Stimulated activated CD8-positive, alpha-beta memory T cell treated with anti-CD3 and anti-CD28 coated beads, Interleukin-7, amount 100 ng/mL, for 4 hours (primary cell): ENCODE results near the gene GCNT4.

Experiments
- DNase-seq, 2 donors: peaks; one replicate each; pipeline ENCODE4 v3.0.0-alpha.2; 2020; ENCODE audit warnings: low read depth in 2 of 2

GCNT4 gene

DNA sequence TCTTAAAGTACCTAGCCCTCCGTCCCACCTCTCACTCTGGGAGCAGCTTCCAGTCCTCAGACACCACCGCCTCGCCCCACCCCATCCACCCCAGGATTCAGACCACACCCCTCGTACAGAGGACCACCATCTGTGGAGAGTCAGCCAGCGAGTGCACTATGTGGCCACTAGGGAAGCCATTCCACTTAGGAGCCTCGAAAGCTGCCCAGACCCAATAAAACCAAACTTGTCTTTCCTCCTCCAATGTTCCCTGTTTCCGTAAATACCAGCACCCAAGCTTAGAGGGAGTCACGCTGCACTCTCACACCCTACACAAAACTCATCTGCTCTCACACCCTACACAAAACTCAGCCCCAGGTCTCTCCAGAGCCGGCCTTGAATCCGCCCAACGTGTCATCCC is 1.9 kb downstream of the GCNT4 start:
- DNase-seq = no peak

DNA sequence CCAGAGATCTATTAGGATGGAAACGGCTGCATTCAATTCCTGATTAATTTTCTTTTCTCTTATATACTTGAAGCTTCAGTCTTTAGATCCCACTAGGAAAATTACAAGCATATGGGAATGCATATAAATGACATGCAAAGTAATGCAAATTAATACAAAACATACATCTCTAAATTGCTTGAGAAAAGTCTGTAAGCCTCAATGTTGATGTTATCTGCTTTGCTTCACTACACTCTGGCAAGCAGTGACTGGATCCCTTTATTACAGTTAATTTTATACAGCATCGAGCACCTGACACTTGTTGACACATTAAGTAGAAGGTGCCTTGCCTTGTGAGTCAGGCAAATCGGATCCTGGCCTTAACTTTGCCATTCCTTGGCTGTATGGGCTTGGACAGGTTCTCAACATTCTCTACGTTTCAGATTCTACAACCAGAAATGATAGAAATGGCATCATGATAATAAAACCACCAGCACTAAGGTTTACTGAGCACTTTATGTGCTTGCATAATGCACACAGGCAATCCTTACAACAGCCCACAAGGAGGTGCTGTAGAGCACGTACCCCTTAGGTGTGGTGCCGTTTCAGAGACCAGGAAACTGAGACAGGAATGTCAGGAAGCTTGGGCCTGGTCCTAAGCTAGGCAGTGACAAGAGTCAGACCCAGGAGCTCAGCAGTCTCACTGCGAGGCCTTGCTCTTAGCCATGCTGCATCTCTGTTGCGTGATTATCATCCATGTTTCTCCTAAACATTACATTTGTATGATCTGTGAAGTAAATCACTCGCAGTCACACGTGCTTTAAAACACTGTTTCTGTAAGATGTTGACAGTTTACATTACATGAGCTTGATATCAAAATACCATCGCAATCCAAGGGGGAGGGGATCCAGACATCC is 2.7 kb downstream of the GCNT4 start:
- peak; percentile 39 to 60 for DNase-seq

DNA sequence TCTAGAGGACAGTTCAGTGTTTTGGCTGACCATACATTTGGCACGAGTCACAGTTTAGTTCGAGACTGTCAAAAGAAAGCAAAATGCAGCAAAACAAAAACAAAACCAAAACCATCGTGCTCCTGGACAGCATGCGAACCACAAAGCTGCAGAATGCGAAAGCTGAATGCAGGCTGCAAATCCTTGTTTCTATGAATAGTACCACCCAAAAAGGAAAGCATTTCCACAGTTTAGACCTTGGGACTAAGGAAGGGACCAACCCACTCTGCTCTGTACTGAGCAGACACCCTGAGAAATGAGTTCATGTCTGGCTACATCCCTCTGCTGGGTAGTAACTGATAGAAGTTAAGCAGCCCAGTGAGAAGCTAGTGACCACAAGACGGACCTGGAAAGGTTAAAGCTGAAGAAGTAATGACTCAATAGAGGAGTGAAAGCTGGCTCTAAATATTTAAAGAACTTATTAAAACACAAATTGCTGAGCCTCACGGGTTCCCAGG is 3.9 kb downstream of the GCNT4 start:
- DNase-seq = no peak

DNA sequence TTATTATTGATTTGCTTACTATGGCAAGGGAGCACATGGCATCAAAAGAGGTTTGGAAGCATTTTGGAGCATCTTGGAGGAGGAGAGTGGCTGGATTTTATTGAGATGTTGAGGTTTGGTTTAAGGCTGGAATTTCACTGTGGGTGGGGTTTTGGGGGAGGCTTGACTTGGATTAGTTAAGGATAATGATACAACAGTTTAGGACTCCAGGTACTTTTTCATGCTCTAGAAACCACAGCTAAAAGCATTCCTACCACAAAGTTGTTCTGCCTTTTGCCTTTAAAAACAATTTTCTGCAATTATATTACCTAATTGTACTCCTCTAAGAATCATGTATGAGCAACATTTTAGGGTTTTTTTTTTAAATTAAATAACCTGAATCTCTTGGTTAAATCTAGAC is 5.0 kb downstream of the GCNT4 start:
- no peak for DNase-seq

DNA sequence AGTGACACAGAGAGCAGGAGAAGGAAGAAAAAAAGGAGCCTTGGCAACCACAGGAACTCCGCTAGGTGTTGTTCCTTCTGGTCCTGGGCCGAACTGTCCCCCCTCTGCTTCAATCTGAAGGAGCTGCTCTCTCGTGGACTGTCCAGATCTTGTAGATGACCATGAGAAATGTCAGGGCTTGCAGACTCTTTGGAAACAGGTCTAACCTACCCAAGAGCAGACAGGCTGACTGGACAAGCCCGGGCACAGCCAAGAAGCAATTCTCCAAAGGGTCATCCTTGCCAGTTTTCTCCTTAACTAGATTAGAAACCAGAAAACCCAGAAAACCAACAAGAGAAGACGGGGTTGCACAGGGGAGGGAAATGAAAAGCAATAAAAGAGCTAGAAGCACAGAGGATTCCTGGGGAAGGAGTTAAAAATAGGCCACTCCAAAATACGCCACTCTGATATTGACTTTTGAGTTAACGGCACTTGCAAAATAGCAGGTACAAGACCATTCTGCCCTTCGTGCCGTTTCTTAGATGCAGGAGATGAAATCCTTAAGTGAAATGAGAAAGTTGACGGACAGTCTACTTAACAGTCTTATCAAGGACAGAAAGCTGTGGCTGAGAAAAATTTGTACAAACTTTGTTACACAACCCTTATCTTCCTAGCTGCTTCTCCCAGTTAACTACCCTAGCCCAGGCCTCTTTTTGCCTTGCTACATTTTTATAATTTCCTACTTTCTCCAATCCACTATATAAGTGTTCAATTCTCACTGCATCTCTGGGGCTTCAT is 5.8 kb downstream of the GCNT4 start:
- no peak for DNase-seq

DNA sequence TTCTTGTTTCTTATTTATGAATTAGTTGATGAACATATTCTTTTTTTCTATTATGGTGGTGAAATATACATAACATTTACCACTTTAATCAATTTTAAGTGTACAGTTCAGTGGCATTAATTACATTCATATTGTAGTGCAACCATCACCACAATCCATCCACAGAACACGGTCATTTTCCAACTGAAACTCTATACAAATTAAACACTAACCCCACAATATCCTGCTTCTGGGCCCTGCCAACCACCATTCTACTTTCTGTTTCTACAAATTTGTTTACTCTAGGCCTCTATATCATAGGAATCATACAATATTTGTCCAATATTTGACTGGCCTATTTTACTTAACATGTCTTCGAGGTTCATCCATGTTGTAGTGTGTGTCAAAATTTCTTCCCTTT is 7.3 kb downstream of the GCNT4 start:
- DNase-seq = no peak

DNA sequence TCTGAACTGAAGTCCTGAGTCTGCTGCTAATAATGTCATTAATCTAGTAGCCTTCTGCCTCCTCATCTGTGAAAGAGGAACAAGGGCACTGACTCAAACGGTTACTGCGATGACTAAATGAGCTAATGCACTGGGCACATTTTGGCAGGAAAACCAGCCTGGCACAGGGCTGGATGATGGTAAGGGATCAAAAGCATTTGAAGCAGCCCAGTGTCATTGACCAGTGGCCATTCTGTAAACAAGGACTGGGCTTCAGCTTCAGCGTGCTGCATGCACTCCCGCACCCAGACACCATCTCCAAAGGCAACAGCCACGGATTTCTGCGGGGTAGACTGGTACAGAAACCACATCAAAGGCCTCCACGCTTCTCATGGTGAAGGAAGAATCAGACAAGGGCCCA is 8.0 kb downstream of the GCNT4 start:
- DNase-seq = no peak

DNA sequence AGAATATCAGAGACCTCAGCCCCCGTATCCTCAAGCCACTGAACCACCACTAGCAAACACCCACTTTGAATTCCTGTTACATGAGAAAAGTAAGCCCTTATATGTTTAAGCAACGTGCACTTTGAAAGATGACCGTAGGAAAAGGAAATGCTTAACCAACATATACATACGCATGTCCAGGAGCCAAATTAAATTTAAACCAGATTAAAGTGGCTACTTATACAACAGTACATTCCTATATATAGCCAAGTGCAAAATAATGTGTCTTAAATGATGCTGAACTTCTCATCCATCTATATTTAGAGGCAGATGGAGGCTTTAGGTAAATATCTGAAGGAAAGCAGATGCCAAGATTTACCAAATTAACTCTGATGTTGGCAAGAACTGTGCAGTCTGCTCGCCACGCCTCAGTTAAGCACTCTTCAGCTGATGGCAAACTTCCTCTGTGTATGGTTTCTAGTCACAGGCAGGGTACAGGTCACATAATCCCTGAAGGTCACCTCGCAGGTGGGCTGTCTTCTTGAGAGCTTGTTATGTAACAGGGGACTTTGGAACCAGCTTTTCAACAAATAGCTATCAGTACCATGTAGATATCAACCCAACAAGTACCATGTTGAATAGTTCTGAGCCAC is 8.6 kb downstream of the GCNT4 start:
- no peak for DNase-seq

DNA sequence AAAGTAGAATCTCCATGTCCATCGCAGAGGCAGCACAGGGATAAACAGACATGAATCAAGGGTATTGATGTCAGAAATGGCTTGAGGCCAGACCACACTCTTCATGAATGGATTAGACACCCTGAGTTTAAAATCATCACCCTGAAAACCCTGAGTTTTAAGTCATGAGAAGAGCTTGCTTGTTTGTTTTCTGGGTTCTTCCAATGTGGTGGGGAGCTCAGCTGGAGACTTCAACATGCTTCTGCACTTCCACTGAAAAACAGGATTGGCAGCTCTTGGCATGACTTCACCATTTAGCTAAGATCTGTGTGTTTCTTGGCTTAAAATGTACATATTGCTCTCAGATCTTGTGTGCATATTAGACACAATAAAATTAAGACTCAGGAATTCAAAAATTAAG is 9.8 kb downstream of the GCNT4 start:
- no peak for DNase-seq

DNA sequence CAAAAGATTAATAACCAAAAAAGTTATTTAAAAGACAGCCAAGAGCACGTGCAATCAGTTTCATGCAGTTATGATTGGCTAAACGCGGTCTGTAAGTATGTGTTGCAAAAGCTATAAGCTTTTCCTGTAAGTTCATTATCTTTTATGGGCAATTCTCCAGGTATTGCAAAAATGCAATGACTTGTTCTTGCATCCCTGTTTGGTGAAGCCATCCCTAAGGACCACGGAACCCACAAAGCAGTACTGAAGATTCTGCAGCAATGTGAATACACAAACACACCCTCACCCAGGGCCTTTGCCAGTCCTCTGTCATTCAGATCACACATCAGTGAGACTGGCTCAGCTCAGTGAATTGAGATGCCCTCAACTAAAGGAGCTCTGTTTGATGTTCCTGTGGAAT is 11.4 kb downstream of the GCNT4 start:
- no peak for DNase-seq

DNA sequence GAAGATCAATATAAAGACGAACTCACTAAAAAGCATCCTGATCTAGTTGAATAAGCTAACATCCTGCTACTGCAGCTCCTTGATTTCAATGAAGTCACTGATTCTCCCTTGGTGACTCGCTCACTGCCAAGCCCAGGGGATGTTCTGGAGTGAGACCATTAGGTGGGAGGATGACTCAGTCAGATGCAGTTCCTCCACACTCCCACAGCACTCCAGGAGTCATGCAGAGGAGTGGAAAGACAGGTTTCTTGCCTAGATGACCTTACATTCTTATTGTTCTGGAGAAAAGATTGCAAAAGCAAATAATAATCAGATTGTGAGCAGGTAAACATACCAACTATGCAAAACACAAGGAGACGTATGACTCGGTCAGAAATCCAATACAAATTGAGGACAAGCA is 15.3 kb downstream of the GCNT4 start:
- DNase-seq = peak in 1 of 2 donors; percentile 36

DNA sequence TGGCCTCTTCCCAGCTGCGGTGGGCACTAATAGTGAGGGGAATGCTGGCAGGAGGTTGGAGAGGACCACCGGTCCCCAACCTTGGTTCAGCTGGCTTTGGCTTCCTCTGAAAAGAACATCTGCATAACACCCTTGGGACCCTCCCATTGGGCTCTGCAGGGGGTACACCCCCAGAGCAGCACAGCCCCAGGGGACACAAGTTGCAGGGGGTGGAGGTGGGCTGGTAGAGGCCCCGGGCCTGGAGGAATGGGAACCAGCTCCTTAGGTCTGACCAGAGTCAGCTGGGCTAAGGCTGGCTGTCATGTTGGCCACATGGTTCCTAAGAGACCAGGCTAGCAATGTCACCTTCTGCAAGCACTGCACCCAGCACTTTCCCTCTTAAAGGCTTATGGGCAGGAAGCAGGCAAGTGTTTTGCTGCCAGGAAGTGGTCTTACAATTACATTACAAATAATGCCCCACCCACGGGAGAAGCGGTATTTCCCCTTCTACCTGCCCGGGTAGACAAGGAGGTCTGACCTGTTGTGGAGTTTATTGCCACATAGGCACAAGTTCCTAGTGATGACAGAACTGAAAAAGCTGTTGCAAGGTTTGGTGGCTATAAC is 18.1 kb downstream of the GCNT4 start:
- DNase-seq = peak in 1 of 2 donors; percentile 5

DNA sequence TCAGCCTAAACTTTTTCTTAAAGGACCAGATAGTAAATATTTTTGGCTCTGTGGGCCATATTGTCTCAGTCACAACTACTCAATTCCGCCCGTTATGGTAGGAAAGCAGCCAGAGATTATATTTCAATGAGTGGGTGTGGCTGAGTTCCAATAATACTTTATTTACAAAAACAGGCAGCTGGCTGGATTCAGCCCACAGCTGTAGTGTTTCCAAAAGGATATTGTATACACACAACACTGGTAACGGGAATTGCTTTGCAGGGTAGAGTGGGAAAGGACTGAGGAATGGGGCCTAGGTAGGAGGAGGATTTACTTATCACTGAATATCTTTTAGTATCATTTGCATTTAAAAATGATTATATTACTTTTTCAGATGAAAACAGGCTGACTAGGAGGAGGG is 21.0 kb downstream of the GCNT4 start:
- DNase-seq = no peak

DNA sequence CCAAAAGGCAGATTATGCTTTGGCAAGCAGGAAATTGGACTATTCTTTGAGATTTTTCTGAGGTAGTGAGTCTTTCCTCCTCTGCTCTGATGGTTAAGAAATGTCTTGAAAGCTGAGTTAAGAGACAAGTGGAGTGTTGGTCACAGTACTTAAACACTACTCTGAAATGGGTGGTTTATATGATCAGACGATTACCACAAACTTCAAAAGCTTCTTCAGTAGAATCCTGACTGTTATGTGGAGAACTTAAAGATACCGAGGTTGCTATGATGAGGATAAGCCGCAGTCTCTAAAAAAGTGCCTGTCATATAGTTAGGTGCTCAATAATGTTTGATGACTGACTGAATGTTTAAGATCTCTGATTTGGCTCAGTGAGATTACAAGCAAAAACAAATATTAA is 24.3 kb downstream of the GCNT4 start:
- no peak for DNase-seq

DNA sequence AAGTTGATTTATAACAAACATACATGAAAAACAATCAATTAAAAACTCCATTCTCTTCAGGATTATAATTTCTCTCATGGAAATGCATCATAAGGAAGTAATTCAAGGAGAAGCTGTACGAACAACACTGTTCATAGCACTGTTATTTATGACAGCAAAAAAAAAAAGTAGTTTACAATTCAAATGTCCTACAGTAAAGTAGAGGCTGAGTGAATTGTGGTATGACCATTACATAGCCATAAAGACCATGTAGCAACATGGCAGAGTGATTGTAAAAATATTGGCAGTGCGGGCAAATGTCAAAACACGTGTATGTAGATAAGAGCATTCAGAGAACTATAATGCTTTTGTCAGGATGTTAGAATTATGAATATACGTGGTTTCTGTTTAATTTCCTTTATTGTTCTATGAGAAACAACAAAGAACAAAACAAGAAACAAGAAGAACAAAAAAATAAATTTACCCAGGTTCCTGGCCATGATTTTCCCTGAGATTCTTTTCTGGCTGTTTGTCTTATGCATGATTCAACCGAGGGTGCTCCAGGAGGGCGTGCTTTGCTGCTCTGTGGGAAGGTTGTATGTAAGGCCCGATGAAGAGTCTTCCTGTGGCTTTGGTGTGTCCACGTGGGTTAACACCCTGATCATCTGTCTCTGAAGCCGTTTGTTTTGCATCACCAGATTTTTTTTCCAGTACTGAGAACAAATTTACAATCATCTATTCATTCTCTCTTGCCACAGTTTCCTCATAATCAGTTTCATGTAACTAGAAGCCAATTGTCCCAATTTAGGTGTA is 28.8 kb downstream of the GCNT4 start:
- DNase-seq = peak; percentile 17 to 24

DNA sequence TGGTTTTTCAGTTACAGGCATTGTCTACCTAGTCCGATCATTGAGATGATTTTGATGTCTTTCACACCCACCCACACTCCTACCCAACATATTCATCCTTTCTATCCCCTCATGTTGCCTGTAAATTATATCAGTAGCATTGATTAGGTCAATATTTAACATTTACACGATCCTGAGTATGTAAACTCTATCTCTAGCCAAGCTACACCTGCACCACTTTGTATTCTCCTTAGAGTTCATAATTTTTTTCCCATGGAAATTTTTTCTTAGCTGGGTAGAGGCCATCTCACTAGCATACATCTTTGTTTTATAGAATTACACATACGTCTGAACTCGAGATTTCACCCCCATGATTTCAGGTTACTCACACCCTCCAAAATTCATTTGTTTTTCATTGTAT is 30.6 kb downstream of the GCNT4 start:
- no peak for DNase-seq

DNA sequence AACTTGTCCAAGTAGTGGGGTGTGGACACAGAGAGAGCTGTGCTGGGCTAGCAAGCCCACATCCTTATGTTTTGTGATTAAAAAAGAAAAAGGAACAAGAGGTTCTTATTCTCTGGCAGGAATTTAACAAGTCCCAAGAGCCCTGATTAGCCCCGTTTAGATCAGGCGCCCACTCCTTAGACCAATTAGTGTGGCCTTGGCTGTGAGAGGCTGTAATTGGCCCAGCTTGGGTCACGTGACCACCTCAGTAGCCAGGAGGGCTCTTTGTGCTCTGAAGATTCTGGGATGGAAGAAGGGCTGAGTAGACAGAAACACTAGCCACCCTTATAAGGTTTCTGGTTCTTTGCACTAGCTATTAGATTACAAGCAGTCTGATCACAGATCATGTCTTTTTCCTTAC is 31.1 kb downstream of the GCNT4 start:
- DNase-seq = no peak

DNA sequence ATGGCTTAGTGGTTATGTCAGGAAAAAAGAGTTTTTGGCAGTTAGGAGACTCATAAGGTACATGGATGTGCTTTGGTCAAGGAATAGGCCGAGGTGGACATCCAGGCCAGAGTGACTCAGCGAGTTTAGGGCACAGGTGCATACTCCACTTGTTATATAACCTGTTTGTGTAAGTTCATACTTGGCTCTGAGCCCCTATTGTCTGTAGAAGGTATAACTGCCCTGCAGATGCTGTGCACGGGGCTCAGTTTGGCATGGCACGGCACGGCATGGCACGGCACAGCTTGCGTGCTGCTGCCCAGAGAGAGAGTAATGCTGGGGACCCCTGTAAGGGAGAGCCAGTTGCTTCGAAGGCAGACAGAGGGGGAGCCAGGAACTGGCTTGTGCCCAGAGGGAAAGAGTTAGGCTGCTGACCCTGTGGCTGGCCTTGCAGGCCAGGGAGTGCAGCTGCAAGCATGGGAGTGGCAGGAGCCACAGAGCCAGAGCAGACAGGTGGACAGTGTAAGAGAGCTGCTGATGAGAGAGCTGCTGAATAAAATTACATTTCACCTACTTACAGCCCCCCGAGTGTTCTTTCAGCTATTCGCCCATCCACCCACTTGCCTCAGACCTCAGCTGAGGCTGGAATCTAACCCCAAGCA is 32.2 kb downstream of the GCNT4 start:
- no peak for DNase-seq

DNA sequence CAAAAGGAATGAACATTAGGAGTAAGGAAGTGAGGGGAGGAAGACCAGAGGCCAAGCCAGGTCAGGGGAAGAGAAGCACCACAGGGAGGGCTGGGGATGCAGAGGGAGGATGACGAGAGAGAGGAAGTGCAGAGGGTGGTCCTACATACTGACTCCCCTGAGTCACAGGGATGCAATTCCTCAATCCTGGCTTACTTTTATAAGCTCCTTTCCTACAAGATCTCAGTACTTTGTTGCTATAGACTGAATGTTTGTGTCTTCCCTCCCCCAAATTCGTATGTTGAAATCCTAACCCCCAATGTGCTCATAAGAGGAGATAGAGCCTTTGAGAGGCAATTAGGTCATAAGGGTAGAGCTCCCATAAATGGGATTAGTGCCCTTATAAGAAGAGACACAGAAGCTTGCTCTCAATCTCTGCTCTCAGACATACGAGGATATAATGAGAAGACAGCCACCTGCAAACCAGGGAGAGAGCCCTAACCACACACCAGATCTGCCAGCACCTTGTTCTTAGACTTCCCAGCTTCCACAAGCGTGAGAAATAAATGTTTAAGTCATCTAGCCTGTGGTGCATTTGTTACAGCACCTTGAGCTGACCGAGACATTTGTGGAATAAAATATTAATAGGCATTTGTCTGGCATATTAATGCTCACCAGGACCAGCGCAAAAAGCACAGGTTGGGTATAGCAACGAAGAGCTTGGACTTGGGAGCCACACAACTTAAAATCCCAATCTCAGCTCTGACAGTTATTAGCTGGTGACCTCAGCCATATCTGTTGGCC is 33.4 kb downstream of the GCNT4 start:
- DNase-seq = no peak

DNA sequence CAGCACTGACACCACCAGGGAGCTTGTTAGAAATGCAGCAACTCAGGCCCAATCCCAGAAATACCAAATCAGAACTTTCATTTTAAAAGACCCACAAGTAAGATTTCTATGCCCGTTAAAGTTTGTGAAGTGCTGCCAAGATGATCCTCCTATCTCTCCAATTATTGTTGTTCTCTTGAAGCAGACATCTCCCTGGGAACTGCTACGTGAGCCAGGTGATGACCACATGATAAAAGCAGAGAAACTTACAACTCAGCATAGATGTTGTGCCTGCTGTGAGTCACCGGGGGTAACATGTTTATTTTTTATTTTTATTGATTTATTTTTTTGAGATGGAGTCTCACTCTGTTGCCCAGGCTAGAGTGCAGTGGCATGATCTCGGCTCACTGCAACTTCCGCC is 34.4 kb downstream of the GCNT4 start:
- DNase-seq = no peak
